Endothelial cell (in vitro differentiated cells): ENCODE results near the gene ANTXR2. TPM values are rescaled to one million over a fixed set of nuclear protein-coding genes. Genes with fewer than 3 reads are reported as not detected.

Experiments used
- DNase-seq: peaks from one replicate; pipeline ENCODE4 v3.0.0; 2021; ENCODE audit warnings: low spot score
- H3K27ac Mint-ChIP-seq: one replicate; pipeline ENCODE4 v1.8.0; 2021; ENCODE audit warnings: mixed read lengths, inconsistent platforms; ENCODE audit not compliant: unreplicated experiment
- H3K27me3 Mint-ChIP-seq: one replicate; pipeline ENCODE4 v1.8.0; 2021; ENCODE audit warnings: mild to moderate bottlenecking, moderate library complexity, mixed read lengths, inconsistent platforms; ENCODE audit not compliant: unreplicated experiment
- H3K36me3 Mint-ChIP-seq: one replicate; pipeline ENCODE4 v1.8.0; 2021; ENCODE audit warnings: mild to moderate bottlenecking, low read depth, mixed read lengths, inconsistent platforms; ENCODE audit not compliant: unreplicated experiment
- H3K4me1 Mint-ChIP-seq: one replicate; pipeline ENCODE4 v1.8.0; 2021; ENCODE audit warnings: mild to moderate bottlenecking, mixed read lengths, inconsistent platforms; ENCODE audit not compliant: unreplicated experiment
- H3K4me3 Mint-ChIP-seq: one replicate; pipeline ENCODE4 v1.8.0; 2021; ENCODE audit warnings: mild to moderate bottlenecking, mixed read lengths, inconsistent platforms; ENCODE audit not compliant: unreplicated experiment
- H3K9me3 Mint-ChIP-seq: one replicate; pipeline ENCODE4 v1.8.0; 2021; ENCODE audit warnings: mixed read lengths, inconsistent platforms; ENCODE audit not compliant: unreplicated experiment
- CTCF ChIP-seq: fragments of 200-600 bp; sonication (generic); IDR thresholded peaks from one replicate; pipeline ENCODE4 v1.5.0; 2021; ENCODE audit warnings: antibody characterized with exemption; ENCODE audit not compliant: unreplicated experiment
- total RNA-seq: library from RNA; stranded (reverse); fragmentation: NEBNext Ultra II Directional; extraction: Animal tissue kit (Norgen Biotek cat#: 25700); gene quantifications from one replicate; pipeline ENCODE4 v1.2.1, GENCODE V29; 2021; ENCODE audit not compliant: unreplicated experiment

The ANTXR2 gene
- total RNA-seq, 1 donor from 2014 or later: 176 TPM

GRCh38 chr4:80065601-80066000, 7.4 kb downstream of the ANTXR2 start:
- Mint-ChIP-seq H3K4me3 (no peak overlapping the region), H3K4me1 (peaks cover 25% of the 10 kb centered on the region), H3K27me3 (no peaks in the 10 kb centered on the region), H3K27ac (no peak overlapping the region), H3K36me3 (peaks cover 39% of the 10 kb centered on the region), H3K9me3 (no peaks in the 10 kb centered on the region)
- no peak for DNase-seq
- no peak for TF ChIP-seq CTCF

DNA sequence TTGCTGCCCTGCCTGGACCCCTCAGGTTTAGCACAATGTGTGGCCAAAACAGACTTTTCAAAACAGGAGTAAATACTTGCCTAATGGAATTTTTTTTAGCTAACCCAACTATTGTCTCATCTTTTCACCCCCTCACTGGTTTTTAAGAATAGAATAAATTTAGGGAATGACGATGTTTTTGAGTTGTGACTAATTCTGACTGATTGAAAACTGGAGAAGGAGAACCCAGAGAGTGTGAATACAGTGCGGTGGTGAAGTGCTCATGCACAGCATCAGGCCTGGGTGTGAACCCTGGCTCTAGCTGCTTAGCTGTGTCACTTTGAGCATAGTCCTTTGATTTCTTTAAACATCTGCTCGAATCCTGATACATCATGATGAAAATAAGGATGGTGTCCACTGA, 10.5 kb downstream of the ANTXR2 start:
- Mint-ChIP-seq H3K36me3 (peaks cover 35% of the 10 kb centered on the region), H3K9me3 (no peaks in the 10 kb centered on the region), H3K27me3 (no peaks in the 10 kb centered on the region), H3K27ac (no peak overlapping the region), H3K4me1 (peaks cover 9% of the 10 kb centered on the region), H3K4me3 (no peak overlapping the region)
- TF ChIP-seq CTCF: no peak
- DNase-seq: no peak

DNA sequence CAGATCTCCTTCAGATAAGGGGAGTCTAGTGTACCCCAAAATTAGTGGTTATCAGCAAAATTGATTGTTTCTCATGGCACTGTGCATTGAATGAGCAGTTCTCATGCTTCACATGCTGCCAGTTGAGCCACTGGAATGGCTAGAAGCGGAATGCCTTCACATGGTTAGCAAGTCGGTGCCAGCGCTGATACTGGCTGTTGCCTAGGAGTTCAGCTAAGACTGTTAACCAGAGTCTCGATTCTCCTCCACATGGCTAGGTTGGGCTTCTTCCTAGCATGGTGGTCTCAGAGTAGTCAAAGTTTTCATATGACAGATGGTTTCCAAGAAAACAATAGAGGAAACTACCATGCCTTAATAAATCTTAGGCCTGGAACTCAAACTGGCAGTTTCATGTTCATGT, 12.2 kb downstream of the ANTXR2 start:
- H3K36me3 Mint-ChIP-seq: peaks cover 29% of the 10 kb centered on the region
- no peaks in the 10 kb centered on the region for H3K27me3 Mint-ChIP-seq
- H3K27ac Mint-ChIP-seq: peak overlapping the region; percentile 42
- TF ChIP-seq CTCF: no peak
- H3K4me1 Mint-ChIP-seq: no peaks in the 10 kb centered on the region
- no peak overlapping the region for H3K4me3 Mint-ChIP-seq
- H3K9me3 Mint-ChIP-seq: no peaks in the 10 kb centered on the region
- no peak for DNase-seq

DNA sequence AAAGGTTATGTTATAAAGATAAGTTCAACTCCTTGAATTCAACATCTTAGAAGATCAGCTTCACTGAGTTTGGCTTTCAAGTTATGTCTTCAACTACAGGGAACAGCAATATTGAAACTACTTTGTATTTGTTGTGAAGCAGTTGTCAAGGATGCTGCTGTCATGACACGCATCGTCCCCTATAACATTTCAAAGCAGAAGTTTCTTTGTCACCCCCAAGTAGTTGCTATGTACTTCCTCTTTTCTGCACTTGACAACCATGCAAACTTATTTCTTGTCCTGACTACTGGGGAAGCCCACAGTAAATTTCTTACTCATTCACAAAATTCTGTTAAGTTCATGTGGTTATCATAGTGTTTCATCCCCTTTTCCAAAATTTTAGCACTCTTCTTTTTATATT, 14.3 kb downstream of the ANTXR2 start:
- no peaks in the 10 kb centered on the region for H3K27me3 Mint-ChIP-seq
- DNase-seq: no peak
- peaks cover 26% of the 10 kb centered on the region for H3K36me3 Mint-ChIP-seq
- no peaks in the 10 kb centered on the region for H3K9me3 Mint-ChIP-seq
- TF ChIP-seq CTCF: no peak
- H3K4me3 Mint-ChIP-seq: no peak overlapping the region
- peak overlapping the region; percentile 92 for H3K27ac Mint-ChIP-seq
- H3K4me1 Mint-ChIP-seq: no peaks in the 10 kb centered on the region

DNA sequence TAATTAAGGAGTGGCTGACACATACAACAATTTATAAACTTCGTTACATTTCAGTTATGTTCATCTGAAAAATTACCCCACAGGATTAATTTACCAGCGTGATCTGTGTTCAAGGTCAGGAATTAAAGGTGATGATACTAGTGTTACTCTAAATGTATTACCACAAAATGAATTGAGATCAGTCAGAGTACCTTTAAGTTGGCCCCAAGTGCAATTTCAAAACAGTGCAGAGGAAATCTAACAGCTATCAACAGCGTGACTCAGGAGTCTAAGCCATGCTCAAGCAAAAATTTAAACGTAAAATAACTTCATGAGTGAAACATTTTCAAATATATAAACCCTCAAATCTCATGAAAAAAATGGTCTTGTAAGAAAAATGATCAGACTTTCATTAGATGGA, 18.7 kb downstream of the ANTXR2 start:
- no peak for DNase-seq
- peaks cover 45% of the 10 kb centered on the region for H3K36me3 Mint-ChIP-seq

More for the DNA sequence above, 18.7 kb downstream of the ANTXR2 start:
- peaks cover 10% of the 10 kb centered on the region for H3K4me1 Mint-ChIP-seq
- no peak overlapping the region for H3K27ac Mint-ChIP-seq
- H3K4me3 Mint-ChIP-seq: peak overlapping the region; percentile 5
- TF ChIP-seq CTCF: no peak
- no peaks in the 10 kb centered on the region for H3K27me3 Mint-ChIP-seq
- H3K9me3 Mint-ChIP-seq: no peaks in the 10 kb centered on the region
